T47D (cell line): Measurements from ENCODE around the gene DNAJB11.
"Not testable (repeated sequence)": the region's sequence is repeated elsewhere in the genome, so short reads cannot be mapped to it uniquely, and the experiment has no call there.

Experiments
- DNase-seq, 2 experiments: peaks; one replicate each; pipeline versions ENCODE4 v3.0.0 to v3.0.0-alpha.2; 2011 to 2012; ENCODE audit warnings: low read depth in 1 of 2, low spot score in 1 of 2
- JUND ChIP-seq: IDR thresholded peaks from 2 replicates; pipeline ENCODE4 v1.6.1; 2012; ENCODE audit warnings: low read depth
- in situ Hi-C: cut with HindIII; loops from 2 replicates; pipeline ENCODE4 v1.10.0; 2016; ENCODE audit warnings: low sequenced_read_pairs, low pct_unique_long_range_greater_than_20kb

The DNAJB11 gene

DNA sequence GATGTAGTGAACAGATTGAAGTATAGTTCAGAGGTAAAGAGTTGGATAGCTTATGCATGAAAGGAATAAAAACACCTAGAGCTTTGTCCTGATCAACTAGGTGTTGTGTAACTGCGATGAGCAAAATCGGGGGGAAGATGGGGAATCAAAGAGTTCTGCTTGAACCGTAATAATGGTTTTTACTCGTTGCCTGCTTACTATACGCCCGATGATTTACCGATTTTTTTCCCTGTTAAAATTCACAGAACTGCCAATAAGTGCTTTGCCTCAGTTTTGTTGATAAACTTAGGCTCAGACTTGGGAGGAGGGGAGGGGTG is 783 bp upstream of the DNAJB11 start:
- TF ChIP-seq JUND = no peak
- DNase-seq = no peak
- in situ Hi-C loops = no loop called here

DNA sequence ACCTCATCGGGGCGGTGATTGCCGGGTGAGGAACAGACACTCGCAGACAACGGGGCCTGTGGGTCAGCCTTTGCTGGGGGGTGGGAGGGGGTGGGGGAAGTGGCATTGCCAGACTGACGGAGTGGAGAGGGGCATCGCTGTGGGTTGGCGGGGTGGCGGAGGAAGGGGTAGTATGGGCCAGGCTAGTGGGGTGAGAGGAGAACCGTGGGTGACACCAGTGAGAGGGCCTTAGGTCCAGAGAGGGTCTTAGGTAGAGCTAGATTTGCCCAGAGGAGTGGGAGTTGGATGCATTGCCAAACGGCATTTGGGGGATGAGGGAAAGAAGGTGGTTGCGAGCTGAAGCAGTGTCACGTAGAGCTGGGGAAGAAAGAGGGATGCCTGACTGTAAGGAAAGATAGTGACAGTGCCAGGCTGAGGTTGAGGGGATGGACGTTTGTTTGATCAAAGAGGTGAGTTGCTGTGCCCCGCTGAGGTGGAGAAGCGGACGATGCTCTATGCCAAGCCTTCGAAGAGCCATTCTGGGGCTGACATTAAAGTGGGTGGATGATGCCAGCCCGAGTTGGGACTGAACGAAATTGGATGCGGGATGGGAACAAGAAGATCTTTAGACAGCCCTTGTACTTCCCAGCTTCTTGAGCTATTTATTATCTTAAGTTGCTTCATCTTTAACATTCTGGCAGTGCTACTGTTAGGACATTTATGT is 572 bp downstream of the DNAJB11 start:
- TF ChIP-seq JUND = no peak
- in situ Hi-C loops = no loop called here
- DNase-seq = no peak

GRCh38 chr3:186571644-186572013 is 1.1 kb downstream of the DNAJB11 start:
- in situ Hi-C loops = no loop called here
- TF ChIP-seq JUND = no peak
- DNase-seq = no peak

- TF ChIP-seq JUND = no peak
- DNase-seq = no peak
- in situ Hi-C loops = no loop called here
Observed at GRCh38 chr3:186577521-186577920, 7.0 kb downstream of the DNAJB11 start.

- no peak for TF ChIP-seq JUND
- in situ Hi-C loops = no loop called here
- no peak for DNase-seq
Observed at GRCh38 chr3:186580785-186581184, 10.3 kb downstream of the DNAJB11 start.

GRCh38 chr3:186582541-186582940 is 12.0 kb downstream of the DNAJB11 start:
- TF ChIP-seq JUND = no peak
- no peak for DNase-seq
- in situ Hi-C loops = no loop called here

DNA sequence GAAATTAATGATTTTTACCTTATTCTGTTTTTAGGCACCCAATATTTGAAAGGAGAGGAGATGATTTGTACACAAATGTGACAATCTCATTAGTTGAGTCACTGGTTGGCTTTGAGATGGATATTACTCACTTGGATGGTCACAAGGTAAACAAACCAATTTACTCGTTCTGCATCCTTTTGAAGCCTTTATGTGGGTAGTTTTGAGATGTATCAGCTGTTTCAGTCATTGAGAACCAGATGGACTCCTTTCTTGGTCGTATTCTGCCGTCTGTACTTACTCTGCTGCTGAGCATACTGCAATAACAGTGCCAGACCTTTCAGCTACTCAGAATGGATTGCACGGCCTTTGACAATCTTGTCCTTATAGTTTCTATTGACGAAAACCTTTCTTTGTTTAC is 13.3 kb downstream of the DNAJB11 start:
- no peak for DNase-seq
- in situ Hi-C loops = no loop called here
- TF ChIP-seq JUND = no peak

DNA sequence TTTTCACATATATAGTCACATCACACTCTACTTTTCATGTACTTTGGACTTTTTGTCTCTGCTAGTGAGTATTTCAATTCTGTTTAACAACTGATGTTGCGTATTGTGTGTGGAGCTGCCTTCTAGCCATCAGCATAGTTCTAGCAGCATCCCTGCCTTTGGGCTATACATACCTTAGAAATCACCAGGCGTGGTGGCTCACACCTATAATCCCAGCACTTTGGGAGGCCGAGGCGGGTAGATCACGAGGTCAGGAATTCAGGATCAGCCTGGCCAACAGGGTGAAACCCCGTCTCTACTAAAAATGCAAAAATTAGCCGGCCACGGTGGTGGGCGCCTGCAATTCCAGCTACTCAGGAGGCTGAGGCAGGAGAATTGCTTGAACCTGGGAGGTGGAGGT is 15.7 kb downstream of the DNAJB11 start:
- in situ Hi-C loops, DNase-seq: not testable (repeated sequence)

DNA sequence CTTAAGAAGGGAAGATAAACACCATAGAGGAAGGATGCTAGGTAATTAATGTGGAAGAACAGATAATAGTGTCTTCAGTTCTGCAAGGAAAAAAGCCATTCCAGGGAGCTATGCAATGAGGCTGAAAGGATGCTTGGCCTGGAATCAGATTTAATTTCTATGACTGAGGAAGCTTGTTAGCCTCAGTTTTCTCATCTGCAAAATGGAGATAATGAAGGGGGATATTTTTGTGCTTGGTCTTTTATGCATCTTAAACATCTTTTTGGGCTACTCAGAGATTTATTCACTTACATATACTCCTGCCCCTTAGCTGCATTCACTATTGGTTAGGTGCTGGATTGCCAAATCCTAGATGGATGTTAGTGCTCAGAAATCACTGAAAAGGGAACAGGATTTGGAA is 16.7 kb downstream of the DNAJB11 start:
- in situ Hi-C loops = no loop called here
- TF ChIP-seq JUND = no peak
- no peak for DNase-seq

GRCh38 chr3:186588632-186589031 is 18.1 kb downstream of the DNAJB11 start:
- DNase-seq = no peak
- TF ChIP-seq JUND = no peak
- in situ Hi-C loops = no loop called here

DNA sequence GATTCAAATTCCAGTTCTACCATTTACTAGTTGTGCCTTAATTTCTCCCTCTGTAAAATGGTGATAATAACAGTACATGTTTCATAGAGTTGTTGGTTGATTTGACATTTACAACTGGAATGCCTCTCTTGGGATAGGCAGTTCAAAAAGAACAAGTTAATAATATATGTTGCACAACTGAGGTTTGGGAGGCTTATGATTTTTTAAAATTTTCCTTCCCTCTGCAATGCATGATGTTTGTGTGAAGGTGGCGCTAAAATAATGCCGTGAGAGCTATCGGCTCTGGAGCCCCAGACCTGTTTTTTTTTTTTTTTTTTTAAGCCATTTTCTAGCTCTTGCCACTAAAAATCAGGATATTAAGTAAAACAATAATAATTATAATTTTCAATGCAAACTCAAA is 18.6 kb downstream of the DNAJB11 start:
- in situ Hi-C loops = no loop called here
- DNase-seq = peak in 1 of 2 experiments; percentile 52
- TF ChIP-seq JUND = no peak

GRCh38 chr3:186589856-186590579 is 19.5 kb downstream of the DNAJB11 start:
- no peak for DNase-seq
- in situ Hi-C loops = no loop called here
- TF ChIP-seq JUND = no peak

- no peak for TF ChIP-seq JUND
- in situ Hi-C loops = no loop called here
- no peak for DNase-seq
Observed at GRCh38 chr3:186590580-186591295, 20.2 kb downstream of the DNAJB11 start.
